Measurements from ENCODE around the gene FOXP2. TPM values are rescaled to one million over a fixed set of nuclear protein-coding genes. Genes with fewer than 3 reads are reported as not detected.

Gene FOXP2
- total RNA-seq, 1 donor from 2014 or later = 0.02 TPM

DNA sequence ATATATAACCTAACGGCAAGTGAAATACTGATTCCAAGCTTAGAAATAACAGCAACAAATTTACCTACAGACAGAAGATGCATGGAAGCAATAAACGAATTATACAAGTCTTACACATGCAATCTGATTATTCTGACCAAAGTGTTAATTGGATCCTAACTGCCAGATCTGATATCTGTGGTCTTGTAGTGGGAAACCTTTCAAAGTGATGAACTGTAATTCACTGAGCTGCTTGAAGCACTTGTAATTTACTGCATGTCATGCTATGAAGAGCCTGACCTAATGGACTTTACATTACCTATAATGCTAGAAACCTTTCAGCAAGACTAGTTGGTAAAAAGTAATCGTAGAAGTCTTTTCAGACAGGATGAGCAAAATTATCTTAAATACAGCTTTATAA is 205.6 kb downstream of the FOXP2 start:
- no peaks in the 10 kb centered on the region for H3K27me3 Mint-ChIP-seq
- no peaks in the 10 kb centered on the region for H3K36me3 Mint-ChIP-seq (ENCODE audit: low read depth)
- no peaks in the 10 kb centered on the region for H3K9me3 Mint-ChIP-seq
- intact Hi-C loops (cut with micrococcal nuclease) = no loop called here
- no peak for DNase-seq
- no peaks in the 10 kb centered on the region for H3K4me1 Mint-ChIP-seq
- no peak overlapping the region for H3K4me3 Mint-ChIP-seq
- no peak overlapping the region for H3K27ac Mint-ChIP-seq

DNA sequence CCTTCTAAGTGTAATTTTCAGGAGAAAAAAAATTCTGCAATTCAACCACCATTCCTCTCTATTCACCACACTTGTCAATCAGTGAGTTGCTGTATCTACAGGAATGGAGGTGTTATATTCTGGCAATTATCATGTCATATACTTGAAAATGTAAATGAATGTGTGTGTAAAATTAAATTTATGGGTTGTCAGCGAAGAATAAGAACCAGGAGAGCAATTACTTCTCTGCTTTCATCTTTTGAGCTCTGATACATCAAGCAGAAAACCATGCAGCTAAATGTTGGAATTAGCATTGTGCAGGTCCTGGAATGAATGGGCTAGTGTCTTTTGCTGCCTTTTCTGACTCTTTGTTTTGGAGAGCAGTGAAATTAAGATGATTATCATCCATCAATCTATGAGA is 207.6 kb downstream of the FOXP2 start:
- H3K27ac Mint-ChIP-seq = no peak overlapping the region
- no peak for DNase-seq
- no peaks in the 10 kb centered on the region for H3K27me3 Mint-ChIP-seq
- H3K36me3 Mint-ChIP-seq (ENCODE audit: low read depth) = no peaks in the 10 kb centered on the region
- H3K9me3 Mint-ChIP-seq = no peaks in the 10 kb centered on the region
- no peaks in the 10 kb centered on the region for H3K4me1 Mint-ChIP-seq
- H3K4me3 Mint-ChIP-seq = no peak overlapping the region
- intact Hi-C loops (cut with micrococcal nuclease) = no loop called here

DNA sequence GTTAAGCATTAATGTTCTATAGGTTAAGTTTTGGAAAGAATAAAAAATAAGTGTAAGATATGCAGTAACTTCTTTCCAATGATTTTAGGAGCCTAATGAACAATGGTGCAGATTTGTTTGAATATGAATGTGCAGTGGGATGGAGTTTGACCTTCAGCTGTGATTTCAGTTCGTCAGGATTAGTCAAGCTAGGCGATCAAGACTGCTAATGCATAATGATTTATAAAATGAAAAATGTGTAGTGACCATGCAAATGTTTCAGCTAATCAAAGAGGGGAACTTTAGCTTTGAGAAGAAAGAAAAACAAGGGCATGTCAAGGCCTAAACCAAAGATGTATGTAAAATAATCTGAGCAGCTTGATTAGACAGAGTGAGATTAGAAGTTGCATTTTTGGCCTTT is 208.5 kb downstream of the FOXP2 start:
- intact Hi-C loops (cut with micrococcal nuclease) = no loop called here
- H3K27ac Mint-ChIP-seq = no peak overlapping the region
- H3K9me3 Mint-ChIP-seq = no peaks in the 10 kb centered on the region
- no peak overlapping the region for H3K4me3 Mint-ChIP-seq
- no peaks in the 10 kb centered on the region for H3K4me1 Mint-ChIP-seq
- no peaks in the 10 kb centered on the region for H3K36me3 Mint-ChIP-seq (ENCODE audit: low read depth)
- DNase-seq = no peak
- H3K27me3 Mint-ChIP-seq = peaks cover 2% of the 10 kb centered on the region

DNA sequence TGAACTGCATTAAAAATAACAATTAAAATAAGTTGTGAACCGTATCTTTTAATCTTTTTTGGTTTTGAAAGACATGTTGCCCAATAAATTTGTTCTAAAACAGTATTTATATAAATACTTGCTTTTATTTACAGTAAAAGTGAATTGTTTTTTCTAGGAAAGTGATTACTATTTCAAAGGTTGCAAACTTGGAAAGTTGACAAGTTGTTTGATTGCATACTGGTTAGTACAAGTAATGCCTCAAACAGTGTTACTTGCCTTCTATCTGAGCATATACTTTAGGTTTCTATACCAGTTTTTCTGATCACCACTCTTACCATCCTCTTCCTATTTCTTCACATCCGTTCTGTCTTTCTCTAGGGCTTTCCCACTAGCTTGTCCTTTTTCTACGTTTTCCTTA is 212.6 kb downstream of the FOXP2 start:
- DNase-seq = no peak
- intact Hi-C loops (cut with micrococcal nuclease) = no loop called here
- Mint-ChIP-seq H3K27me3 (peaks cover 2% of the 10 kb centered on the region), H3K36me3 (ENCODE audit: low read depth) (no peaks in the 10 kb centered on the region), H3K27ac (no peak overlapping the region), H3K9me3 (no peaks in the 10 kb centered on the region), H3K4me1 (no peaks in the 10 kb centered on the region), H3K4me3 (no peak overlapping the region)

DNA sequence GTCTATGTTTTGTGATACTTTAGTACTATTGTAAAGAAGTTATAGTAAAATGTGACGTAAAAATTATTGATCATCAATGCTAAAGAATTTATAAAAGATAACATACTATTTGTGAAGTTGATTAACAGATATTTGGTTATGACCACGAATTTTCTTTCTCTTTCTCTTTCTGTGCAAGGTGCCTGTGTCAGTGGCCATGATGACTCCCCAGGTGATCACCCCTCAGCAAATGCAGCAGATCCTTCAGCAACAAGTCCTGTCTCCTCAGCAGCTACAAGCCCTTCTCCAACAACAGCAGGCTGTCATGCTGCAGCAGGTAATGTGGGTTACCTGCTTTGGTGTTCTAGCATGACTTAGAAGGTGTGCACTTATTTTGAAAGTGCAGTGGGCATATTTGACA is 213.7 kb downstream of the FOXP2 start:
- intact Hi-C loops (cut with micrococcal nuclease) = no loop called here
- H3K4me3 Mint-ChIP-seq = no peak overlapping the region
- H3K36me3 Mint-ChIP-seq (ENCODE audit: low read depth) = no peaks in the 10 kb centered on the region
- H3K27me3 Mint-ChIP-seq = peaks cover 2% of the 10 kb centered on the region
- no peak overlapping the region for H3K27ac Mint-ChIP-seq
- H3K4me1 Mint-ChIP-seq = no peaks in the 10 kb centered on the region
- no peak for DNase-seq
- H3K9me3 Mint-ChIP-seq = no peaks in the 10 kb centered on the region

DNA sequence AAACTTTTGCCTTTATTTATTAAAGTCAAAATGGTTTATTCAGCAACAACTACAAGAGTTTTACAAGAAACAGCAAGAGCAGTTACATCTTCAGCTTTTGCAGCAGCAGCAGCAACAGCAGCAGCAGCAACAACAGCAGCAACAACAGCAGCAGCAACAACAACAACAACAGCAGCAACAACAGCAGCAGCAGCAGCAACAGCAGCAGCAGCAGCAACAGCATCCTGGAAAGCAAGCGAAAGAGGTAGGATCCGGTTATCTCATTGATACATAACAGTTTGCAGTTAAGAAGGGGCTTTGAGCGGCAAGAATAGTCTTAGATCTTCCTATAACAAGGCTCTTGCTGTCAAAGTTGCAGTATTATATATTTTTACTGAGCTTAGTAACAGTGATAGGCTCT is 215.1 kb downstream of the FOXP2 start:
- no peak for DNase-seq
- H3K27me3 Mint-ChIP-seq = peaks cover 2% of the 10 kb centered on the region
- no peaks in the 10 kb centered on the region for H3K9me3 Mint-ChIP-seq
- H3K4me1 Mint-ChIP-seq = no peaks in the 10 kb centered on the region
- no peak overlapping the region for H3K27ac Mint-ChIP-seq
- intact Hi-C loops (cut with micrococcal nuclease) = no loop called here
- H3K36me3 Mint-ChIP-seq (ENCODE audit: low read depth) = no peaks in the 10 kb centered on the region
- no peak overlapping the region for H3K4me3 Mint-ChIP-seq

DNA sequence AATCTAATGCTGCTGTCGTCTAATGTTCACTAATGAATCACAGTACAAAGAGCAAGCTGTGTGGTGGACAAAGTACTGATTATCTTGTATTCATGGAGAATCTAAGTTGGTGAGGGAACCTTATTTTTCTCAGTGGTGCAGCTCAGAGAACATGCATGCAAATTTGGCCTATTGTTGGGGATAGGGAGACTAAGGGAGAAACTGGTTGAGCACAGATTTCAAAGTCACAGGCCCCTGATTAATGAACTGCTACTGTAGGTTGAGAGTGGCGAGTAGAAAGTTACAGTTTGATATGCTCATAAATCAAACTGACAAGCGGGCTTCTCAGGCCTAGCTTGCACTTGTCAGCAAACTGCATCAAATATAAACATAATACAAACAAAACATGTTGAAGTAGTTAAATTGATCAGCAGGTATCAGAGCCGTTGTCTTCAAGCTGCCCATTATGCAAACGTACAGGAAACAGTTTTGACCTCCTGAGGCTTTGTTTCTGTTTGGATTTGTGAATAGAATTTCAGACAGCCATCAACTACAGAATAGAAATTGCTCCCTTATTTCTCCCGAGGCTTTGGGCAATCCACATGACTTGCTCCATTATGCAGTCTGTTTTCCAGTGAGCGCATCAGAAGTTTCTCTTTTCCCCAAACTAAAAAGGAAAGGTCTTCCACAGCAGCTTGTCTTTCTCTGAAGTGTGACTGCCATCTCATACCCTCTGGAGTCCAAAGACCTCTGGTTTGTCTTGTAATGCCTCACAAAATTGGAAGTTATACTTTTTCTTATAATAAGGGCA is 215.8 kb downstream of the FOXP2 start:
- DNase-seq = no peak
- Mint-ChIP-seq H3K27ac (no peak overlapping the region), H3K27me3 (peaks cover 2% of the 10 kb centered on the region), H3K36me3 (ENCODE audit: low read depth) (no peaks in the 10 kb centered on the region), H3K4me1 (no peaks in the 10 kb centered on the region), H3K4me3 (no peak overlapping the region), H3K9me3 (no peaks in the 10 kb centered on the region)
- intact Hi-C loops (cut with micrococcal nuclease) = no loop called here

DNA sequence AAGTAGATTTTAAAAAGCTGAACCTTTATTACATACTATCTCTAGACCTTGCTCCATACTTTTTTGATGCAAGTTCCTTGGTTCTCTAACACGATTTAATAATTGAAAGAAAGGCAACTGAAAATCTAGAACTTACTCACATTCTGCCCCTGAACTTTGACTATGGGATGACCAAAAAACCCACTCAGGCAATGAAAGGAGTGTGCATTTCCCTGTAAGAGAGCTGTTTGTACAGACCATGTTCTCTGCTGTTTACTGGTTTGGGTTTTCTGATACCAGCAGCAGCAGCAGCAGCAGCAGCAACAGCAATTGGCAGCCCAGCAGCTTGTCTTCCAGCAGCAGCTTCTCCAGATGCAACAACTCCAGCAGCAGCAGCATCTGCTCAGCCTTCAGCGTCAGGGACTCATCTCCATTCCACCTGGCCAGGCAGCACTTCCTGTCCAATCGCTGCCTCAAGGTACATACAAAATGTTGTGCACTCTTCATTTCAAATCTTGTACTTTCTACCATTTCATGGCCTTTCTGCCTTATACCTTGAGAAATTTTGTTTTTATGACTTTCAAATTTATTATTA is 216.7 kb downstream of the FOXP2 start:
- no peaks in the 10 kb centered on the region for H3K36me3 Mint-ChIP-seq (ENCODE audit: low read depth)
- no peaks in the 10 kb centered on the region for H3K9me3 Mint-ChIP-seq
- intact Hi-C loops (cut with micrococcal nuclease) = no loop called here
- H3K4me3 Mint-ChIP-seq = no peak overlapping the region
- no peak overlapping the region for H3K27ac Mint-ChIP-seq
- H3K27me3 Mint-ChIP-seq = peaks cover 2% of the 10 kb centered on the region
- no peak for DNase-seq
- no peaks in the 10 kb centered on the region for H3K4me1 Mint-ChIP-seq

DNA sequence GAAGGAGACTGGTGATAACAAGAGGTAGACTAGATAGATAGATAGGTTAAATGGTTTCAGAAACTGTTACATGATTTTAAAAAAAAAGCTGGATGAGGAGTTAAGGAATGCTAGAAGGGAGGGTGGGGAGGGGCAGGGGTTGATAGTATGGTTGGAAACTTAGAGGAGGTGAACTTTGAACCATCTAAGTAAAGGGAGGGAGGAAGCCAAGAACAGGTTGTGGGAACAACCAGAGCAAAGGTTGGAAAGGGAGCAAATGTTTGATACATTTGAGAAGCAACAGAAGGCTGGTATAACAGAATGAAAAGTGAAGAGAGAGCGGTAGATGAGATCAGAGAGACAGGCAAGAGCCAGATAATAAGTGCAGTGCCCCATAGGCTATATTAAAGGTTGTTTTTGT is 224.8 kb downstream of the FOXP2 start:
- intact Hi-C loops (cut with micrococcal nuclease) = no loop called here
- Mint-ChIP-seq H3K27me3 (peaks cover 1% of the 10 kb centered on the region), H3K9me3 (no peaks in the 10 kb centered on the region), H3K4me1 (no peaks in the 10 kb centered on the region), H3K36me3 (ENCODE audit: low read depth) (no peaks in the 10 kb centered on the region), H3K27ac (no peak overlapping the region), H3K4me3 (no peak overlapping the region)
- no peak for DNase-seq

DNA sequence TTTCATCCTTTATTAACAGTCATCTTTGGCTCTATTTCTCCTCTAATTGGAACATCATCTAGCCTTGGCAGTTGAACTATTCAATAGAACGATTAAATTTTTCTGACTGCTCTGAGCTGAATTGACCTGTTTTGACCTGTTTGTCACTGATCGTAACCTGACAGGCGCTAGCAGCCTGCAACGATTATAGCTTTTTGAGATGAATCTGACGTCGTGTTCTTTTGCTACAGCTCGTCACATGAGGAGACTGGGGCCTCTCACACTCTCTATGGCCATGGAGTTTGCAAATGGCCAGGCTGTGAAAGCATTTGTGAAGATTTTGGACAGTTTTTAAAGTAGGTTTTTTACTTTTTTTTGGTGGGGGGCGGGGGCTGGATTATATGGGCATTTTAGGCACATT is 229.8 kb downstream of the FOXP2 start:
- Mint-ChIP-seq H3K4me3 (no peak overlapping the region), H3K36me3 (ENCODE audit: low read depth) (no peaks in the 10 kb centered on the region), H3K27me3 (peaks cover 3% of the 10 kb centered on the region)

DNA sequence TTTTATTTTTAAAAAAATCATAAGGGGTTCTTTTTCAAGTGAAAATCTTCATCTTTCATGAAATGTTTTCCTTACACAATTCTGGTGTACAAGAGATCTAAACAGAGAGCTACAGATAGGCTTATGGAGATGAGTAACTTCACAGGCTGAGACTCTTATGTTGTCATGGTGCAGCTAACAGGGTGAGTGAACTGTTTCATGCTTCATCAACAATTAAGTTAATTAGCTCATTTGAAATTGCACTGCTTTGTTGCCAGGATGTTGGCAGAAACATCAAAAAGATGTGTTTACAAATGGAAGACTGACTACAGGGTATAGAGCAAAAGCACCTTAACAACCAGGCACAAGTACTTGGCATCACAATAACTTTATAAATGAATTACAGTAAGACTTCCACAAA is 230.8 kb downstream of the FOXP2 start:
- no peak for DNase-seq
- no peak overlapping the region for H3K4me3 Mint-ChIP-seq
- no peaks in the 10 kb centered on the region for H3K36me3 Mint-ChIP-seq (ENCODE audit: low read depth)
- peaks cover 3% of the 10 kb centered on the region for H3K27me3 Mint-ChIP-seq
- intact Hi-C loops (cut with micrococcal nuclease) = no loop called here
- H3K27ac Mint-ChIP-seq = no peak overlapping the region
- no peaks in the 10 kb centered on the region for H3K4me1 Mint-ChIP-seq
- no peaks in the 10 kb centered on the region for H3K9me3 Mint-ChIP-seq

More for the DNA sequence above, 229.8 kb downstream of the FOXP2 start:
- H3K27ac Mint-ChIP-seq = no peak overlapping the region
- DNase-seq = no peak
- intact Hi-C loops (cut with micrococcal nuclease) = no loop called here
- H3K9me3 Mint-ChIP-seq = no peaks in the 10 kb centered on the region
- no peaks in the 10 kb centered on the region for H3K4me1 Mint-ChIP-seq

DNA sequence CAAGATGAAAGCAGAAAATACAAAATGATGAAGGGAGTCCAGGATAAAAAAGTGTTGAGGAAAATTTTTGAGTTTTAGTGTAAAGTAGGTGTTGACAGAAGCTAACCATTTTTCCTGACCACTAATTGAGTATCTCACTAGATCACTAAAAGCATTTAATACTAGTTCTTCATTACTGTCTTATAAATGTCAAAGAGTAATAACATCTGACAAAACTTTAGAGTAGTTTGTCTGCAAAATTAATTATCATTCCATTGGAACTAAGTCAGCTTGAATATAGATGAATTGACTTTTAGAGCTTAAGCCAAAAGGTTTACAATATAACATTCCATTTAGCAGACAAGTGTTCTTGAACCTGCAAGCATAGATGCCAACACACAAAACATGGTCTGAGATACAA is 232.9 kb downstream of the FOXP2 start:
- Mint-ChIP-seq H3K4me3 (no peak overlapping the region), H3K27ac (no peak overlapping the region), H3K27me3 (peaks cover 6% of the 10 kb centered on the region), H3K4me1 (no peaks in the 10 kb centered on the region), H3K9me3 (no peaks in the 10 kb centered on the region), H3K36me3 (ENCODE audit: low read depth) (no peaks in the 10 kb centered on the region)
- no peak for DNase-seq
- intact Hi-C loops (cut with micrococcal nuclease) = no loop called here

DNA sequence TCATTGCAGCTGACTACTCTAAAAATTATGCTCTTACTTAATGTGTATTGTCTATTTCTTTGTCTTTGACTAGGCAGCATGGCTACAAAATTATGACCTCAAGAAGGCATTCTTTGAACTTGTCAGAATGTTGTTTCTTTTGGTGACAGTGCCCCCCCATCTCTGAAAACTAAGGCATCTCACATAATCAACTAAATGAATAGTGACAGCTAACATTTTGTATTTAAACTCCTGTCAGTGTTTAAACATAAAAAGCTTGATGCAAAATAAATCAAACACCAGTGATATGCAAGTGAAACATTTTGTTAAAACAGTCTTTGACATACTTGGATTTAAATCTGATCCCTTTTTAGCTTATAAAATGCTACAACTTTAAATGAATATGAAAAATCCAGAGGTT is 233.5 kb downstream of the FOXP2 start:
- H3K27me3 Mint-ChIP-seq = peaks cover 6% of the 10 kb centered on the region
- H3K36me3 Mint-ChIP-seq (ENCODE audit: low read depth) = no peaks in the 10 kb centered on the region
- H3K4me3 Mint-ChIP-seq = no peak overlapping the region
- no peak for DNase-seq
- no peak overlapping the region for H3K27ac Mint-ChIP-seq
- no peaks in the 10 kb centered on the region for H3K9me3 Mint-ChIP-seq
- intact Hi-C loops (cut with micrococcal nuclease) = no loop called here
- no peaks in the 10 kb centered on the region for H3K4me1 Mint-ChIP-seq

DNA sequence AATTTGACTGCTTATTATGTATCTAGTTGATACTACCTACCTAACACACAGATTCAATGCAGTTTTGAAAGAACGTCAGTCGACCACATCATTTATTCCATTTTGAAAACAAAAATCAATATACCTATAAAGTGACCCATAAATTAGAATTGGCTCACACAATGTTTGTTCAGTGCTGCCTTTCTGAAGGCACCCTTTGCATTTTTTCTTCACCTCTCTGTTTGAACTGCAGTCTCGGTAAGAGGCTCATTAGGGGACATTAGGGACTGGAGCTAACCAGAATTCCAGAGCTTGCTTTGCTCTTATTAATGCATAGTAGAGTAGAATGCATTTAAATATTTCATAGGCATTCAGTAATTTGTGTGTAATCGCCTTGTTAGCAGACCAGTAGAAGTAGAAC is 234.1 kb downstream of the FOXP2 start:
- no peak for DNase-seq
- Mint-ChIP-seq H3K4me3 (no peak overlapping the region), H3K27me3 (peaks cover 8% of the 10 kb centered on the region), H3K36me3 (ENCODE audit: low read depth) (no peaks in the 10 kb centered on the region), H3K27ac (no peak overlapping the region), H3K9me3 (no peaks in the 10 kb centered on the region), H3K4me1 (no peaks in the 10 kb centered on the region)
- intact Hi-C loops (cut with micrococcal nuclease) = no loop called here

DNA sequence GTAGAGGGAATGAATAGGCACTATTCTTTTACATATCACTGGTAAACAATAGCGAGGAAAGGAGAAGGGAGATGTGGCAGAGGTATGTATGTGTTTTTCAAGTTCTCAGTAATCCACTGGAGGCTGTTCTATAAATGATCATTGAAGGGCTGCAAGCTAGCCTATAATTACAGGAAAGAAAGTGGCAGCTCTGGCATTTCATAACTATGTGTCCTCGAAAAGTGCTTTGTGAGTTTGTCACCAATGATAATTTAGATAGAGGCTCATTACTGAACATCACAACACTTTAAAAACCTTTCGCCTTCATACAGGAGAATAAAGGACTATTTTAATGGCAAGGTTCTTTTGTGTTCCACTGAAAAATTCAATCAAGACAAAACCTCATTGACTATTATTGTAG is 235.1 kb downstream of the FOXP2 start:
- H3K27me3 Mint-ChIP-seq = peaks cover 5% of the 10 kb centered on the region
- DNase-seq = no peak
- no peaks in the 10 kb centered on the region for H3K36me3 Mint-ChIP-seq (ENCODE audit: low read depth)
- no peak overlapping the region for H3K27ac Mint-ChIP-seq
- H3K4me1 Mint-ChIP-seq = no peaks in the 10 kb centered on the region
- H3K9me3 Mint-ChIP-seq = no peaks in the 10 kb centered on the region
- intact Hi-C loops (cut with micrococcal nuclease) = no loop called here
- no peak overlapping the region for H3K4me3 Mint-ChIP-seq
